GM12878 (cell line): ENCODE measurements around the gene LRRC59. TPM values are rescaled to one million over a fixed set of nuclear protein-coding genes. Genes with fewer than 3 reads are reported as not detected.

Source experiments
- ATAC-seq: fragments of 200-7000 bp; cut with Tn5 transposase; 3 replicates; pipeline ENCODE4 v1.9.1; 2020; ENCODE audit warnings: mild to moderate bottlenecking, moderate library complexity
- BruUV-seq: library from RNA; stranded (reverse); fragments of 400-500 nt; replicated peaks from 2 replicates; lab custom pipeline; 2021; lab: Mats Ljungman, UMichigan
- CTCF ChIA-PET: fragments of 300-600 bp; sonication (Branson Sonifier 250); formaldehyde crosslinking; extraction: SDS; loops from one replicate; lab custom pipeline; 2021; ENCODE audit warnings: inconsistent platforms; lab: Yijun Ruan, JAX
- POLR2A ChIA-PET: fragments of 350-600 bp; formaldehyde crosslinking; extraction: SDS; loops from one replicate; lab custom pipeline; 2021; ENCODE audit warnings: inconsistent platforms; lab: Charles Lee
- RAD21 ChIA-PET: fragments of 300-600 bp; sonication (Branson Sonifier 250); formaldehyde crosslinking; loops from one replicate; lab custom pipeline; 2023; ENCODE audit warnings: antibody characterized with exemption; ENCODE audit not compliant: unreplicated experiment; lab: Charles Lee
- SMC1A ChIA-PET: fragments of 300-600 bp; sonication (Branson Sonifier 250); formaldehyde crosslinking; loops from one replicate; lab custom pipeline; 2023; ENCODE audit not compliant: unreplicated experiment, uncharacterized antibody; lab: Charles Lee
- DNase-seq: peaks from one replicate; pipeline ENCODE4 v3.0.0-alpha.2; 2011; ENCODE audit warnings: low read depth, low spot score
- FAIRE-seq: peaks from 3 replicates; lab custom pipeline; 2011; peaks lifted over from hg19 to GRCh38; lab: Jason Lieb, UNC
- H2AFZ ChIP-seq: 2 replicates; pipeline ENCODE4 v1.6.0; 2011; ENCODE audit warnings: low read depth, low read length, control low read depth; ENCODE audit not compliant: control insufficient read depth
- H3K27ac ChIP-seq: 2 replicates; pipeline ENCODE4 v1.5.1; 2011; ENCODE audit warnings: control low read depth; ENCODE audit not compliant: control insufficient read depth, insufficient read depth
- H3K27me3 ChIP-seq, 2 experiments: replicated peaks in 1 of 2; 2 replicates each; pipeline versions ENCODE4 v1.6.0 to v1.6.1; 2011; ENCODE audit warnings: low read length in 1 of 2; ENCODE audit not compliant: control insufficient read depth in 2 of 2, insufficient read depth in 2 of 2
- H3K36me3 ChIP-seq, 2 experiments: 2 replicates each; pipeline ENCODE4 v1.5.1; 2011; ENCODE audit warnings: low read length in 1 of 2; ENCODE audit not compliant: control insufficient read depth in 2 of 2, insufficient read depth in 2 of 2
- H3K4me1 ChIP-seq: 2 replicates; pipeline ENCODE4 v1.6.1; 2011; ENCODE audit warnings: mild to moderate bottlenecking, low read length, moderate library complexity, mixed read lengths; ENCODE audit not compliant: control insufficient read depth, insufficient read depth
- H3K4me2 ChIP-seq: 2 replicates; pipeline ENCODE4 v1.6.0; 2011; ENCODE audit warnings: control low read depth; ENCODE audit not compliant: control insufficient read depth, insufficient read depth
- H3K4me3 ChIP-seq: fragments of 200-600 bp; sonication (generic); 2 replicates; pipeline ENCODE4 v1.5.1; 2016
- H3K79me2 ChIP-seq: 2 replicates; pipeline ENCODE4 v1.6.0; 2011; ENCODE audit warnings: low read length; ENCODE audit not compliant: control insufficient read depth, insufficient read depth
- H3K9ac ChIP-seq: 2 replicates; pipeline ENCODE4 v1.8.0; 2011; ENCODE audit warnings: low read length, control low read depth, mixed read lengths; ENCODE audit not compliant: control insufficient read depth, insufficient read depth
- H3K9me3 ChIP-seq: replicated peaks from 3 replicates; pipeline ENCODE4 v1.5.1; 2011; ENCODE audit warnings: mild to moderate bottlenecking, low read length; ENCODE audit not compliant: control insufficient read depth, insufficient read depth
- H4K20me1 ChIP-seq: 2 replicates; pipeline ENCODE4 v1.6.0; 2011; ENCODE audit not compliant: control insufficient read depth, insufficient read depth
- BCL11A ChIP-seq: IDR thresholded peaks from 2 replicates; pipeline ENCODE4 v1.6.1; 2011; ENCODE audit warnings: low read depth, low read length
- BMI1 ChIP-seq: fragments of 450-650 bp; IDR thresholded peaks from 2 replicates; pipeline ENCODE4 v1.6.1; 2016; ENCODE audit warnings: mild to moderate bottlenecking, moderate library complexity, borderline replicate concordance
- CBFB ChIP-seq: IDR thresholded peaks from 2 replicates; pipeline ENCODE4 v1.6.1; 2016; ENCODE audit warnings: antibody characterized with exemption, low read depth
- CBX3 ChIP-seq: fragments of 200-600 bp; sonication (generic); IDR thresholded peaks from 2 replicates; pipeline ENCODE4 v1.6.1; 2016; ENCODE audit warnings: low read depth, borderline replicate concordance
- ETV6 ChIP-seq, 2 experiments: fragments of 450-650 bp in 1 of 2; IDR thresholded peaks in 1 of 2; conservative IDR thresholded peaks in 1 of 2; 2 replicates each; pipeline ENCODE4 v1.6.1; 2014; ENCODE audit warnings: antibody characterized with exemption in 1 of 2, borderline replicate concordance in 1 of 2, low read depth in 1 of 2, mild to moderate bottlenecking in 1 of 2, moderate library complexity in 1 of 2
- IKZF2 ChIP-seq, 2 experiments: fragments of 450-650 bp; IDR thresholded peaks; 2 replicates each; pipeline ENCODE4 v1.6.1; 2017; ENCODE audit warnings: mild to moderate bottlenecking in 2 of 2, moderate library complexity in 2 of 2
- IRF5 ChIP-seq: fragments of 450-650 bp; IDR thresholded peaks from 2 replicates; pipeline ENCODE4 v1.6.1; 2017; ENCODE audit warnings: borderline replicate concordance
- SKIL ChIP-seq: fragments of 450-650 bp; IDR thresholded peaks from 2 replicates; pipeline ENCODE4 v1.6.1; 2017; ENCODE audit warnings: mild to moderate bottlenecking, low read depth, inconsistent platforms; ENCODE audit not compliant: poor library complexity, severe bottlenecking
- SP1 ChIP-seq: IDR thresholded peaks from one replicate; pipeline ENCODE4 v1.6.1; 2011; ENCODE audit warnings: low read depth, low read length
- SUPT20H ChIP-seq: IDR thresholded peaks from 2 replicates; pipeline ENCODE4 v1.6.1; 2011; ENCODE audit warnings: low read depth, mild to moderate bottlenecking, low read length, moderate library complexity, borderline replicate concordance; ENCODE audit not compliant: control insufficient read depth
- WGBS: methylation state at CpG from one replicate; pipeline ENCODE4 v1.1.6; 2016; ENCODE audit warnings: low lambda C conversion rate; ENCODE audit not compliant: insufficient replicate concordance, insufficient coverage; ENCODE audit errors: missing lambda C conversion rate; 5-methylcytosine and 5-hydroxymethylcytosine counted together
- in situ Hi-C: fragments of 300-500 bp; cut with MboI; formaldehyde crosslinking; loops from 9 replicates; pipeline ENCODE4 v1.14.3; 2018; ENCODE audit warnings: mixed read lengths
- intact Hi-C: fragments of 100-400 bp; cut with micrococcal nuclease; formaldehyde crosslinking; loops from one replicate; pipeline ENCODE4 v1.14.2; 2022; ENCODE audit not compliant: unreplicated experiment
- polyA plus RNA-seq, 11 experiments: library from polyadenylated mRNA; depleted of rRNA in 4 of 11; unstranded in 6 of 11; stranded (reverse) in 5 of 11; fragments of >200 nt; fragmentation: Nextera tagmentation in 4 of 11; fragmentation: Illumina TruSeq in 1 of 11; extraction: Ambion mirVana in 4 of 11; extraction: Trizol in 1 of 11; gene quantifications; 1 replicate in 1 of 11; 2 replicates in 10 of 11; pipeline versions ENCODE4 v1.2.1 to v1.2.3, GENCODE V29; 2011 to 2016; ENCODE audit warnings: inconsistent platforms in 2 of 11, missing spikeins in 2 of 11, low read depth in 1 of 11
- total RNA-seq, 4 experiments: library from RNA; depleted of rRNA in 3 of 4; stranded (reverse); fragments of >200 nt in 3 of 4; fragmentation: Illumina TruSeq in 1 of 4; extraction: Trizol in 1 of 4; gene quantifications; 2 replicates each; pipeline versions ENCODE4 v1.2.1 to v1.2.3, GENCODE V29; 2013 to 2021

LRRC59 gene
- total and polyA plus RNA-seq, 10 of the 15 experiments (the other 5 are each of a cell fraction or from before 2014, with no cell fraction given), result 8.8 to 82.2 (median 63.0) TPM

GRCh38 chr17:50432125-50432762 is 34.9 kb upstream of the LRRC59 start:
- RAD21 ChIA-PET, result no interaction called here
- Histone ChIP-seq H3K9me3 (no peaks in the 10 kb centered on the region), H3K27me3 (no peaks in the 10 kb centered on the region), H3K9ac (no peak overlapping the region)
- in situ Hi-C loops, result no loop called here
- no peak for TF ChIP-seq ETV6 (conservative IDR thresholded peaks at IDR 0.05 in 1 of 2, IDR thresholded peaks at IDR 0.05 in 1 of 2; ENCODE audit: borderline replicate concordance in 1 of 2, low read depth in 1 of 2)
- no peak for TF ChIP-seq BMI1
- no peak for TF ChIP-seq CBFB
- no peak for TF ChIP-seq BCL11A
- TF ChIP-seq SKIL, result no peak
- TF ChIP-seq IRF5, result no peak
- TF ChIP-seq SUPT20H, result no peak
- TF ChIP-seq CBX3, result no peak
- no peak for TF ChIP-seq SP1
- TF ChIP-seq IKZF2 (IDR thresholded peaks at IDR 0.05), result no peak
- TF ChIP-seq, all 136 proteins: peak for 0
- BruUV-seq, result no TSS peak
- SMC1A ChIA-PET, result interaction anchor here (1.1 to 2.8 kb wide), 3 partner anchors 11 to 41 kb away, joined by 3 to 10 read pairs (median 4); no protein-coding TSS in a partner anchor
- Histone ChIP-seq H3K4me2 (no peak overlapping the region), H3K4me3 (no peak overlapping the region), H3K27ac (no peak overlapping the region), H3K79me2 (peaks cover 2% of the 10 kb centered on the region), H4K20me1 (no peaks in the 10 kb centered on the region), H3K36me3 (no peaks in the 10 kb centered on the region), H2AFZ (no peak overlapping the region), H3K4me1 (peaks cover under 1% of the 10 kb centered on the region; the same call in 1 of the 2 replicates)
- 48% methylated on average over 4 of the region's 4 CpGs for WGBS
- DNase-seq, result no peak
- CTCF ChIA-PET, result interaction anchor here (2.0 to 4.6 kb wide), 2 partner anchors 35 to 70 kb away, joined by 6 to 24 read pairs; partner anchors contain the start of gene LRRC59
- intact Hi-C loops, result no loop called here
- ATAC-seq, result no peak
- POLR2A ChIA-PET, result interaction anchor here (1.4 kb wide), 1 partner anchor 35 kb away, joined by 4 read pairs; the partner anchor contains the start of gene LRRC59
- FAIRE-seq, result no peak
